HG03354 (cell line): ENCODE results near the gene MYO18B.

Source experiments
- ATAC-seq: cut with Tn5 transposase; IDR thresholded peaks from one replicate; pipeline ENCODE4 v1.9.1; 2021; ENCODE audit warnings: mild to moderate bottlenecking; ENCODE audit not compliant: unreplicated experiment, poor library complexity, severe bottlenecking

Gene MYO18B

DNA sequence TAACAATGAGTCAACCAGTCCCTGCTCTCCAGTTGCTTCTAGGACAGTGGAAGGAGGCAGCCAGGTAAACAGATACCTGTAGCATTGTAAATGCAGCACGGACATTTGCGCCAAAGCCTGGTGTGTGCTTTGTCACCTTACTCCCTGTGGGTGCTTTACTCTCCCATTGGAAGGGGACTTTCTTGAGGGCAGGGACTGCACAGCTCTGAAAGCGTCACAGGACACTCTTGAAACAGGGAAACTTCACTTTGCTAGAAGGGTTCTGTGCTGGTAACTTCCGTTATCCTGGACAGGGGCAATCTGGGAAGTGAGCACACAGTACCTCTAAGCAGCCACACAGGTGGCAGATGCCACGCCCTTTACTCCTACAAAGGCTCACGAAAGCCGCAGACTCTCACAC, 99.8 kb downstream of the MYO18B start:
- no peak for ATAC-seq

DNA sequence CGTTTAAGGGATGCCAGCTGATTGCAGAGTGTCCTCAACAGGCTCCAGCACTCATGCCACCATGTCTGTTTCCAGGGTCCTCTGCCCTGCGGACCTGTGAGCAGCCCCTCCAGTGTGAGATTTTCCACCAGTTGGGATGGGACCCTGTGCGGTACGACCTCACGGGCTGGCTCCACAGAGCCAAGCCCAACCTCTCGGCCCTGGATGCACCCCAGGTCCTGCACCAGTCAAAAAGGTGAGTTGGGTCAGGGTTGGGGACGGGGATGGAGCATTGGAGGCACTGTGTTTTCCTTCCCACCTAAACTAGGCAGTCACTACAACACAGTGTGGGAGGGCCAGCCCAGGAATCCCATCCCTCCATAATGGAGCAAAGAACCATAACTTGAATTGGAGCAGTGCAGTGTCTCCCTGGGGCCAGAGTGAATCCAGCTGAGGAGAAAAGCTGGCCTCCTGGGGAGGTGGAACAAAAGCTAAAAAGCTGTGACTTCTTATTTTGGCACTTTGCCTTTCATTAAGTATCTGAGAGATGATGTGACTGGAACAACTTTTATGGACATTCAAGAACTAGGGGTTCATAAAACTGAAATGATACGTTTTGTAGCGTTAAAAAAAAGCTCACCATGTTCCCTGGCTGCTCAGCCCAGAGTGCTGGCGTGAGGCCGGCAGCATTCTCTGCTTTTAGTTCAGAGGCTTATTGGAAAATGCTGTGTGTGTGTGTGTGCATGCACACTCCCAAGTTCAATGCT, 101.8 kb downstream of the MYO18B start:
- ATAC-seq, result no peak

DNA sequence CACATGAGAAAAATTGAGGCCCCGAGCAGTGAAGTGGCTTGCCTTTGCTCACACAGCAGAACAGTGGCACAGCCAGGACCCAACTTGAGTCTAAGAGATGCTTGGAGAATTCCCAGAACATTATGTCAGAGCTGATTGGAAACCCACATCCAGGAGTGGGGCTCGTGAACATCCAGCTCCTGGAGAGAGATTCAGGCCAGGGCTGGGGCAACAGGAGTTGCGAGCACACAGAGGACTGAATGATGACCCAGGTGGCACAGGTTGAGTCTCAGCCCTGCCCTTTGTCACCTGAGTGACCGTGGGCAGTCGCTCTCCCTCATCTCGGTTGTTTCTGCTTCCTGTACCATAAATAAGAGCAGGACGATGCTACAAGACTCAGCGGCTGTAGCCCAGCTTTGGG, 102.6 kb downstream of the MYO18B start:
- ATAC-seq, result no peak

DNA sequence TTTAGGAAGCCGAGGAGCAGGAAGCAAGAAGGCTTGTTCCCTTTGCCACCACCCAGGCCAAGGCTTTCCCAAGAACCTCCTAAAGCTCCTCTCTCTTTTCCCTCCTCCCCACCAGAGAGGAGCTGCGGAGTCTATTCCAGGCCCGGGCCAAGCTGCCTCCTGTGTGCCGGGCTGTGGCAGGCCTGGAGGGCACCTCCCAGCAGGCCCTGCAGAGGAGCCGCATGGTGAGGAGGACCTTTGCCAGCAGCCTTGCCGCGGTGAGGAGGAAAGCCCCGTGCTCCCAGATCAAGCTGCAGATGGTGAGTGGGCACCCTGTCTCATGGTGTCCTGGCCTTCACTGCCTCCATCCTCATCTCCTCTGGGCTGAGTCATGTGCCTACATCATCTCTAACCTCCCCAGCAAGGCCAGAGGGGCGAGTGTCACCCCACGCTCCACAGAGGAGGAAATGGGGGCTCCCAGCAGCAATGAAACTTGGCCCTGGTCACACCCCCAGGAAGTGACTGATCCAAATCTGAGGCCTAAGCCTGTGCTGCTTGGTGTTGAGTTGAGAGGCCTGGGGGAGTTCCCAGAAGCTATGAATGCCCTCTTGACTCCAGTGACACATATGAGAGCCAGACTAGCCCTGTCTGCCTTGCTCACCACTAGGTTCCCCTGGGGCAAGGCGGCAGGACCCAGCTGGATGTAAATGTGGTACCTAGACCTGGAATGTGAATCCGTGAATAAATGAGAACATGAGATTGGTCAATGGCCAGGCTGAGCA, 104.2 kb downstream of the MYO18B start:
- ATAC-seq, result no peak

DNA sequence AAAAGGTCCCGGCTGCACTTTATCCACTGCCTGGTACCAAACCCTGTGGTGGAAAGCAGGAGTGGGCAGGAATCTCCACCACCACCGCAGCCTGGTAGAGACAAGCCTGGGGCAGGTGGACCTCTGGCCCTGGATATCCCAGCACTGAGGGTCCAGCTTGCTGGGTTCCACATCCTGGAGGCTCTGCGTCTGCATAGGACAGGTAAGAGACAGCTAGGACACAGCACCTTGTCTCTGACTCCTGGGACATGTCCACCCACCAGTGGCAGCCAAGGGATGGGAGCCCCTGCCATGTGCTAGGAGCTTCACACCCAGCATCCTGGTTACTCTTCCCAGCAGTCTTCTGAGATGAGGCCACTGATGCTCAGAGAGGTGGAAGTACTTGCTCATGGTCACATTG, 105.5 kb downstream of the MYO18B start:
- ATAC-seq, result no peak

DNA sequence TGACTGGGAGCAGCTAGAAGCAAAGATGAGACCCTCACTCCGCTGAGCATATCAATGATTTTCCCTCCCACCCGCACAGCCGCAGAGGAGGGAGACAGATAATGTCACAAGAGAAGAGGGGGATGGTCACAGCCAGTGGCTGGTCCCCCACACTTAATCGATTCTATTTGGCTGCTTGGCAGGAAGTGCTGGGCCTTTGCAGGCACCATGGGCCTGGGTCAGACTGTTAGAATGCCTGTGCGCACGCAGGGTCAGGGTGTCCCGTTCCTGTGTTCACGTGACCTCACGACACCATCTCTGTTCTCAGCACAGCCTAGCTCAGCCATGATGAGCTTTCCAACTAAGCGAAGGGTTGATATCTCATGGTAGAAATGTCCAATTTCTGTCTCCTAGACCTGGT, 107.0 kb downstream of the MYO18B start:
- ATAC-seq, result no peak

DNA sequence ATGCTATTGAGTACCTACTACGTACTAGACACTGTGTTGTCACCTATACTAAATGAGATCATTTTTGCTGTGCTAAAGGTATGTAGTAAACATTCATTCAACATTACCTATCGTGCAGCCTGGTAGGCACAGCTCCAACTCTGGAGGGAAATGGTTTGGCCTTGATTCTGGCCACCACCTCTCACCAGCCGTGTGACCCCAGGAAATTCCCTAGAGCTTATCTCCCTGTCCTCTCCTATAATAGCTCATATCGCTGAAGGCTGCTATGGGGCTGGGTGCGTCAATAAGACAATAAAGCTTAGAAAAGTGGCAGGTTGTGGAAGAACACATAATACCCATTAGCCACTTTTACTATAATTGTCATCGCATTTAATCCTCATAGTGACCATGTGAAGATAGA, 107.5 kb downstream of the MYO18B start:
- no peak for ATAC-seq

DNA sequence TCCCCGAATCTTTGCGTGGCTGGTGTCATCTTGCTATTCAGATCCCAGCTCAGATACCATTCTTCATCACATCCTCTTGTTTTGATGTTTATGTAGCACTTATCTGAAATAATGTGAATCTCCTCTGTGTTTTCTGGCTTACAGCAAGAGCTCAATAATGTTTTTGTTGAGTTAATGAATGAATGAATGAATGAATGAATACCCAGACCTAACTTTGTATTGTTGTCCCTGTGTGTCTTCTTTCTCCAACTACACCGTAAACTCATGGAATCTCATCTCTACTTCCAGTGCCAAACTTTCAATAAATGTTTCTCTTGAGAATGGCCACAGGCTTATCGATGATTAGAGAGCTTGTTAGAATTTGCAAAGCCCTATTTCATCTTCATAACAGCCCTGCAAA, 110.2 kb downstream of the MYO18B start:
- no peak for ATAC-seq

DNA sequence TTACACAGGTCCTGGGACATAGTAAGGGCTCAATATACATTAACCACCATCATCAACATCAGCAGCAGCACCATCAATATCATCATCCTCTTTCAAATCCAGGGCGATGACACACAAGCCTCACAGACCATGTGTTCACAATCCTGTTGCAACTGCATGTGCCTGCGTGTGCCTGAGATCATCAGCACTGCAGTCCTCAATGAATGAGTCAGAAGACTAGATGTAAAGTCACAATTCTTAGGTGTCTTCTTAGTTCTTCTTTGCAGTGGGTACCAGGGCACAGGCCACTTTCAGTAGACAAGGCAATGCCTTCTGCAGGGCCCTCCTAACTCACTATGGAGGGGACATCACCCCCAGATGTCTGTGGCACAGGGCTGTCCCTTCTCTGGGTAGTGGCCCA, 111.1 kb downstream of the MYO18B start:
- ATAC-seq, result no peak

DNA sequence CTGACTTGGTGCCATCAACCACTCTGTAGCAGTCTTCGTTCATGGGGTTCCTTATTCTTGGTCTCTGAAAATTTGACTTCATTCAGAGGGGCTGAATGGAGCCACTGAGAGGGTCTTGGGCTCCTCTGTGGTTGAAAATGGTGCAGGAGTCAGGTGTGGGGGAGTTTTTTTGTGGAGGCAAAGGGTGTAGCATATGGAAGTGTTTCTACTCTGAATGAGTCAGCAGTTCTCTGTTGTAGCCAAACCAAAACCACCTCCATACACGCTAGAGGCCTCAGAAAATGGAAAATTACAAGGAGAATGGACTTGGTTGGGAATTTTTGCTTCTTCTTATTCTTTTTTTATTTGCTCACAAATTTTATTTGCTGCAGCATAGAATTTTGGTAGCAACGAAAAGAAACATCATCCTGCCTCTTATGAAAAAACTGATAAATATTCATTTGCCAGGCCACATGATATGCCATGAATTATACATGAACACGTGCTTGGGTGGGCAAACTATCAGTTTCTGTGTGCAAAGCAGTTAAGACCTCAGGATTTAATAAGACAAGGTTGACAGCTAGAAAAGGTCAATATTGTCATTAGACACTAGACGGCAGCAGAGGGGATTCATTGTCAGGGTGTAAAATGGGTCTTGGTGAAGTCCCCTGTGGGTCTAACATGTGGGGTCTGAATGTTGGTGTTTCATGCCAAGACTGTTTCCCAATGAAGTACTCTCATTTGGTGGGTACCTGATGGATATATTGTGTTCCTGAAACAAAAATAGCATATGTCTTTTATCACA, 111.7 kb downstream of the MYO18B start:
- ATAC-seq, result no peak

DNA sequence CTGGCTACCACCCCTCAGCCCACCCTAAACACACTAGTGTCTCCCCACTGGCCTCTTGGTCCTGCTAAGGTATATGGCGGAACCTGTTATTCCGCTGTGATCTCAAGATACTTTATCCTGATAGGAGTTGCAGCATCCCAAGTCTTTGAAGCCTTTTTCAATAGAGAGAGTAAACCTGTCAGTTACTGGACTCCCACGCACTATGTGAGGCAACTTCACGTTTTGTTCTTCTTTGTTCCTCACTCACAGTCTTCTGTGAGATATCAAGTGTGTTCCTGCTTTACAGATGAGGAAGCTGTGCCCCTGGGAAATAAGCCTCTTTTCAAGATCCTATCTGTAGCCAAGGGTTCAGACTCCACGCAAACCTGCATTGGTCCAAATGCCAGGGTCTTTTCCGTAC, 127.8 kb downstream of the MYO18B start:
- ATAC-seq, result no peak

DNA sequence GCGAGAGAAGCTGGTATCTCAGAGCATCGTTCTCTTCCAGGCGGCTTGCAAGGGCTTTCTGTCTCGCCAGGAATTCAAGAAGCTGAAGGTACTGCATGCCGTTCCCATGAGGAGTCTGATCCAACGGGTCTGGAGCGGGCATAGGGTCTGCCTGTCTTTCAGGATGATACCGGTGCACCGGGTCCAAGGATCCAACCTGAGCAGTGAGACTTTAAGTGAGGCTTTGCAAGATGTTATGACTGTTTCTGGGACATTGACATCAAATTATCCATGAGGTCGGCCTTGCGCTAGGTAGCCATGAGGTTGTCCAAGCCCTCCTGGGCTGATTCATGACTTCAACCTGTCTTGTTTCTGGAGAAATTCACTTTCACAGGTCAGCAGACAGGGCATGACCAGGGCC, 132.3 kb downstream of the MYO18B start:
- ATAC-seq, result no peak

DNA sequence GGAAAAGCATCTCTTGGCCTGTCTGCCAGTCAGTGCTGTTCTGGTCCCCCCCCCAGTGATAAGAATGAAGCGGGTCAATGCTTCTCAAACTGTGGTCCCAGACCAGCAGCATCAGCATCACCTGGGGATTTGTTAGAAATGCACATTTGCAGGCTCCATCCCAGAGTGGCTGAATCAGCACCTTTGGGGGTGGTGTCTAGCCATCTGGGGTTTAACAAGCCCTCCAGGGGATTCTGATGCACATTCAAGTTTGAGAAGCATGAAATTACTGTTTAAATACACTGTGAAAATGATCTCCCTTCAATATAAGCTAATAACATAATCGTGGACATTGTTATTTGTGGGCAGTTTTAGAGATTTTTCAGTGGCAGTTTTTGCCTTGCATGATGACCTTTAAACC, 133.5 kb downstream of the MYO18B start:
- ATAC-seq, result no peak

DNA sequence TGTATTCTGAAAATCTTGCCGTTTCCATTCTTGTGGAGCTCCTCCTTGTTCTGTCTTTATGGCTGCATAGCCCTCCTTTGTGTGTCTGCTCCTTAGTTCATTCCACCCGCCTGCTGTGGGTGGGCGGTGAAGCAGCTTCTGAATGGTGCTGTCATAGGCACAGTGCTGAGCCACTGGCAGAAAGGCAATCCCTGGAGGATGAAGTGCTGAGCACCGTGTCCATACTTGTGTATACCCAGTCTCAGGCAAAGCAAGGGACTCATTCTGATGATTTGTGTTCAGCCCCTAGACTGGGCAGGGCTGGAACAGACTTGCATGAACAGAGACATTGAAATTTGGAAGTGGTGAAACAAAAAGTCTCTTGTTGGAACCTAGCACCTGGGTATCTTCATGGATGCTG, 134.9 kb downstream of the MYO18B start:
- ATAC-seq, result no peak

DNA sequence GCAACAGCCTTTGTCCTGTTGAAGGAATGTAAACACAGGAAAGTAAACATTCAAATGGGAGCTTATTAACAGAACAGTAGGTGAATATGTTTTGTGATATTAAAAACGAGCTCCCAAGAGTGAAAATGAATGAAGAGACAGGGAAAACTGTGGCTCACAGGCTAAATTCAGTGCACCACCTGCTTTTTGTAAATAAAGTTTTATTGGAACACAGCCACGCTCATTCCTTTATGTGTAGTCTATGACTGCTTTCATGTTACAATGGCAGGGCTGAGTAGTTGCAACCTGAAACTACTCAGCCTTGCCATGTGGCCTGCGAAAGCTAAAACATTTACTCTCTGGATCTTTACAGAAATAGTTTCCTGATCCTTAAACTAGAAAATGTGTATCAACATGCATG, 136.9 kb downstream of the MYO18B start:
- no peak for ATAC-seq

DNA sequence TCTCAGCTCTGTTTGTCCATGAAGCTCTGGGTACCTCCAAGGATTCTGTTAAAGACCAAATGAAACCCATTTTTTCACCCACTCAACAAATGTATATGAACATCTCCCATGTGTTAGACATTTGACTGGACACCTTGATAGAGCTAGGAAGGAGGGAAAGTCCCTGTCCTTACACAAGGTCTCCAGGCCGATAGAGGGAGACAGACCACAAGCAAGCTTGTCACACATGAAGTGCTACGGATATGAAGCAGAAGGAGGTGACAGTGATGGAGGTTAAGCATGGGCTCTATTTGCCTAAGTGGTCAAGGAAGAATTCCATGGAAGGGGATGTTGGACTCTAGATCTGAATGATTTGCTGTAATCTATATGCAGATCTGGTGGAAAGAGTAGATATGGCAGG, 138.5 kb downstream of the MYO18B start:
- ATAC-seq, result no peak

DNA sequence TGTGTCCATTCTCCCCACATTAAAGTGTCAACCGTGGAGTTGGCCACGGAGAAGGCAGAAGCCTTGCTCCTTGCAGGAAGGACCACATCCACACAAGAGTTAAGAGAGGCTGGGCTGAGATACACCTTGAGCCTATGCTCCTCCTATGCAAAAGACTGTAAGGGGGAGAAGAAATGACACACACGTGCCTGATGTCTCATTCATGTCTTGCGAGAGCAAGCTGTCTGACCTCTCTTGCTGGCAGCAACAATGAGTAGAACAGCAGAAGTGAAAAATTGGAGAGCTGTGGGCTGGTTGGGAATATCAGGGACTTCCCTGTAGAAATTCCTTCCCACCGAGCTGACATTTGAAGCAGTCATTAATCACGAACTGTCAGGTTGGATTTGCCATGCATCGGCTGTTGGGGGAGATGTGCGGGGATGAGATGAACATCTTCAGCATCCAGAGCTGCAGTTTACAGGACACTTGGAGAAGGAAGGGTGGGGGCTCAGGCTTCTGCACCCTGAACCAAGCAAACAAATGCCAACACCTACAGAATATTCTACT, 139.3 kb downstream of the MYO18B start:
- ATAC-seq, result no peak

DNA sequence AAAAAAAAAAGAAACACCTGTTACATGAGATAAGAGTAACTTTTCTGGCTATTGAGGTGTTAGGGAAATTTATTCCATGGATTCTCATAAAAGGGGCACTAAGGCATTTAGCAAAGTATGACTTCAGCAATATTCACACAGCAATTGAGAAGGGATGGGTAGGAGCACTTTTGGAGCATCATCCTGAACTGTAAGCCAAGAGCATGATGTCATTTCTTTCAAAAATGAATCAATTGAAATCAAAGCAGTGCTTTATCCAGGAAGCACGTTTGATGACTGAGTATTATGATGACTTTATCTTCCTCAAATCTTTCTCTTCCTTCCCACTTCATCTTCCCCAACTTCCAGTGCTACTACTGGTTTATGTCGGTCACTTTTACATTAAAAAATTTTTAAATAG, 140.4 kb downstream of the MYO18B start:
- ATAC-seq, result no peak

DNA sequence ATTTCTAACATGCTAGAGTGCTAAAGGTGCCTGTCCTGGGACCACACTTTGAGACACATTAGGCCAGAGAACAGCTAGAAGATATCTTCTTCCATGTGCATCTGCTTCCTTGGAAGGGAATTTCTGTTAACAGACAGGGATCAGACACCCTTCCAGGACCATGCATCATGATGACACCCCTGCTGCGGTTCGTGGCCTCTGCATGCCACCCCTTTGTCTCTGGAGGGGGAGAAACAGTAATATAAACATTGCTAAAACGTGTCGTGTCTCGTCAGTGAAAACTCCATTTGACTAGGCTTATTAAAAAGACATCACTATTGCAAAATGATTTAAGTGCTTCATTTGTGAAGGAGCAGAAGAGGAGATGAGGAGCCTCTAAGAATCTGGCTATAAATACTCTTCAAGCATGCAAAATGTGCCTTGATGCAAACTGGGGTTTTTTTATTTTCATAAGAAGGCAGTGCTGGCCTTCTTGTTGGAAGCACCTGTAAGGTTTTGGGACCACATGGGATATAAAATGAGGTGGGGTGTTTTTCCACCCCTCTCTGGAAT, 141.6 kb downstream of the MYO18B start:
- ATAC-seq, result no peak

DNA sequence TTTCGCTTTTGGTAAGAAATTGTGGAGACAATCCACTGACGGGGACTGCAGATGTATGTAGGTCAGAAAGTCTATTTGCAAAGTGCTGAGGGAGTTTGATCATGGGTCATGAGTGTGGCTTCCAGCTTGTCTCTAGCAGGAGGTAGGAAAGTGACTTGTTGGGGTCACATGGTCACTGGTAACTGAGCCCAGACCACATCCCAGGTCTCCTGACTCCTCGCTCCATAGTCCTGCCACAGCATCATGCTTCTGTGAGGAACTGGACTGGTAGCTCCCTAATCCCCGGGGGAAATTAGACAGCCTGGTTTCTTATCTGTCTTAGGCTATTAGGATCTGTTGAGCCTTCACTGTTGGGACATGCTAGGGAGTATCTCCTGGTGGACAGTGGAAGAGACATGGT, 142.1 kb downstream of the MYO18B start:
- ATAC-seq, result no peak
